T-cell (primary cell): ENCODE data around the gene PLEKHM3. TPM values are rescaled to one million over a fixed set of nuclear protein-coding genes. Genes with fewer than 3 reads are reported as not detected.

Experiments
- ATAC-seq, 4 experiments: fragments of 200-7000 bp in 3 of 4; fragments of 150-1000 bp in 1 of 4; cut with Tn5 transposase; replicated peaks in 1 of 4; 1 replicate in 3 of 4; 2 replicates in 1 of 4; pipeline ENCODE4 v1.10.0; 2021; ENCODE audit warnings: moderate library complexity in 3 of 4, mild to moderate bottlenecking in 2 of 4, moderate number of reproducible peaks in 1 of 4
- CTCF ChIA-PET, 2 donors: fragments of 300-600 bp; sonication (Branson Sonifier 250); formaldehyde crosslinking; loops; one replicate each; lab custom pipeline; 2022; ENCODE audit warnings: antibody characterized with exemption in 2 of 2; lab: Charles Lee
- POLR2A ChIA-PET, 2 donors: fragments of 300-600 bp; sonication (Branson Sonifier 250); formaldehyde crosslinking; loops; one replicate each; lab custom pipeline; 2022; ENCODE audit warnings: antibody characterized with exemption in 2 of 2; lab: Charles Lee
- DNase-seq, 35 experiments: peaks; one replicate each; pipeline versions ENCODE4 v3.0.0 to v3.0.0-alpha.2; 2013 to 2023
- H3K27ac ChIP-seq: one replicate; pipeline ENCODE4 v1.5.1; 2013; ENCODE audit warnings: low read length
- H3K27me3 ChIP-seq, 2 experiments: replicated peaks in 1 of 2; 1 replicate in 1 of 2; 2 replicates in 1 of 2; pipeline versions ENCODE4 v1.6.1 to v1.7.0; 2013; ENCODE audit warnings: low read length in 1 of 2, mixed read lengths in 1 of 2; ENCODE audit not compliant: control insufficient read depth in 2 of 2, insufficient read depth in 2 of 2; ENCODE audit errors: extremely low read depth in 1 of 2
- H3K36me3 ChIP-seq, 2 donors: 1 replicate in 1 of 2; 2 replicates in 1 of 2; pipeline versions ENCODE4 v1.6.1 to v1.7.0; 2013; ENCODE audit warnings: low read length in 1 of 2; ENCODE audit not compliant: control insufficient read depth in 2 of 2, insufficient read depth in 1 of 2; ENCODE audit errors: extremely low read depth in 1 of 2
- H3K4me1 ChIP-seq, 2 experiments: 1 replicate in 1 of 2; 2 replicates in 1 of 2; pipeline versions ENCODE4 v1.6.1 to v1.7.0; 2013; ENCODE audit warnings: low read length in 2 of 2, mixed read lengths in 1 of 2; ENCODE audit not compliant: insufficient read depth in 2 of 2, control insufficient read depth in 1 of 2; ENCODE audit errors: extremely low read depth in 1 of 2
- H3K4me3 ChIP-seq, 2 donors: 1 replicate in 1 of 2; 2 replicates in 1 of 2; pipeline versions ENCODE4 v1.5.1 to v1.7.0; 2013; ENCODE audit warnings: mild to moderate bottlenecking in 2 of 2, low read length in 1 of 2, moderate library complexity in 1 of 2; ENCODE audit not compliant: control insufficient read depth in 1 of 2; ENCODE audit errors: extremely low read depth in 1 of 2
- H3K9me3 ChIP-seq: 2 replicates; pipeline ENCODE4 v1.7.0; 2013
- H3K27ac Mint-ChIP-seq, 2 donors: one replicate each; pipeline ENCODE4 v1.8.0; 2020 to 2021; ENCODE audit warnings: mild to moderate bottlenecking in 2 of 2, mixed read lengths in 2 of 2
- H3K27me3 Mint-ChIP-seq, 2 donors: one replicate each; pipeline ENCODE4 v1.8.0; 2021 to 2022; ENCODE audit warnings: mixed read lengths in 2 of 2
- H3K36me3 Mint-ChIP-seq: one replicate; pipeline ENCODE4 v1.8.0; 2021; ENCODE audit warnings: mixed read lengths
- H3K4me1 Mint-ChIP-seq, 3 donors: one replicate each; pipeline ENCODE4 v1.8.0; 2020 to 2022; ENCODE audit warnings: mixed read lengths in 3 of 3, mild to moderate bottlenecking in 1 of 3
- H3K4me3 Mint-ChIP-seq, 3 donors: one replicate each; pipeline ENCODE4 v1.8.0; 2020 to 2022; ENCODE audit warnings: mild to moderate bottlenecking in 3 of 3, mixed read lengths in 3 of 3, moderate library complexity in 3 of 3
- H3K9me3 Mint-ChIP-seq, 3 donors: one replicate each; pipeline ENCODE4 v1.8.0; 2020 to 2022; ENCODE audit warnings: mixed read lengths in 3 of 3
- WGBS: methylation state at CpG from one replicate; pipeline ENCODE4 v1.1.5; 2013; ENCODE audit warnings: missing lambda C conversion rate; ENCODE audit not compliant: insufficient coverage; 5-methylcytosine and 5-hydroxymethylcytosine counted together
- total RNA-seq, 35 experiments: library from RNA in 6 of 35; stranded (reverse) in 6 of 35; fragments of 120-200 nt in 1 of 35; gene quantifications; one replicate each; pipeline versions ENCODE4 v1.2.1 to v1.2.4 and lab custom pipeline; 2013 to 2026

Gene PLEKHM3
- total RNA-seq, 5 donors from 2014 or later (not counting 1 experiment from before 2014, with no cell fraction given) = 12.3 to 18.1 (median 13.9) TPM

DNA sequence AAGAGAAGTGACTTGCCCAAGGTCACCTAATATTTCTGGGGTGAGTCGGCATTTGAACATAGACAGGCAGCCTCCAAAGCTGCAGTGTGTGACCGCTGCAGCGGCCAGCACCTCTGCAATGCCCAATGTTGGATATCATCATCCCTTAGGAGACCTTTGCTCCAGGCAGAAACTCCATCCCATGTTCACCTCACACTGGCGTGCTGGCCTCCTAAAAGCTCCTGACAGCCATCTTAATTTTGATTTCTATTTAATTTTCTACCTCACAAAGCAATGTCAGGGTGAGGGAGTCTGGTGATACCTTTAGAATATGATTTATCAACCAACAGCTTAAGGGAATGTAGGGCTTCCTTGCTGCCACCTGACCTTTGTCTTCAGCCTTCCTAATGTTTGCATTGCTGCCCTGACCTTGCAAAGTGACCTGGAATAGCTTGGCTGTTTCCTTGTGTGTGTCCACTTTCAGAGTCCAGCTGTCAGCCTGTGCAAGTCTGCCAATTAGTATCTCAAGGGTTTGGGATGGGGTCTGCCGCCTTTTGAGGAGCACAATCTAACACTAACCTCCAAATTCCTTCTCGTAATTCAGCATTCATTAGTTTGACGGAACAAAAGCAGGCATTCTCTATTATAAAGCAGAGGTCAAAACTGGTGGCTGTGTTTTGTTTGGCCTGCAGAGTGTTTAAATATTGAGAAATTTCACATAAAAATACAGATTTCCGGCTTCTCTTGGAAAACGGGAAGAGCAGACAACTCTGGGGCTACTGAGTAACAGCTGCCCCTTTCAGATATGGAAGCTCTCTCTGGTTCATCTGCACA, 127.6 kb downstream of the PLEKHM3 start:
- no peaks in the 10 kb centered on the region for H3K27me3 ChIP-seq
- H3K4me1 ChIP-seq = no peaks in the 10 kb centered on the region
- Mint-ChIP-seq H3K9me3 (no peaks in the 10 kb centered on the region), H3K27me3 (no peaks in the 10 kb centered on the region), H3K4me3 (no peak overlapping the region), H3K4me1 (no peaks in the 10 kb centered on the region), H3K27ac (no peak overlapping the region), H3K36me3 (peaks cover 37% of the 10 kb centered on the region)
- H3K9me3 ChIP-seq = no peaks in the 10 kb centered on the region
- CTCF ChIA-PET = no interaction called here
- DNase-seq (no peak), ATAC-seq (no peak)
- no peak overlapping the region for H3K4me3 ChIP-seq
- peaks cover 0 to 12% of the 10 kb centered on the region in 2 donors for H3K36me3 ChIP-seq
- no peak overlapping the region for H3K27ac ChIP-seq
- POLR2A ChIA-PET = no interaction called here
- 92% methylated on average over 3 of the region's 9 CpGs for WGBS

GRCh38 chr2:207896525-207897285, 128.6 kb downstream of the PLEKHM3 start:
- Mint-ChIP-seq H3K27me3 (no peaks in the 10 kb centered on the region), H3K27ac (no peak overlapping the region)
- WGBS = 83% methylated on average over 1 of the region's 6 CpGs

GRCh38 chr2:207895274-207895860, 130.0 kb downstream of the PLEKHM3 start:
- no peaks in the 10 kb centered on the region for H3K9me3 ChIP-seq
- no peaks in the 10 kb centered on the region for H3K4me1 ChIP-seq
- Mint-ChIP-seq H3K36me3 (peaks cover 24% of the 10 kb centered on the region), H3K27ac (no peak overlapping the region), H3K9me3 (no peaks in the 10 kb centered on the region), H3K4me1 (no peaks in the 10 kb centered on the region), H3K27me3 (no peaks in the 10 kb centered on the region), H3K4me3 (no peak overlapping the region)
- peaks cover 0 to 7% of the 10 kb centered on the region in 2 donors for H3K36me3 ChIP-seq
- no peak overlapping the region for H3K27ac ChIP-seq
- ChIA-PET CTCF (no interaction called here), POLR2A (interaction anchor here in 1 of 2 donors (0.6 kb wide), 1 partner anchor 220 kb away, joined by 3 read pairs; no protein-coding TSS in a partner anchor)
- no peaks in the 10 kb centered on the region for H3K27me3 ChIP-seq
- ATAC-seq (no peak), DNase-seq (no peak)
- WGBS = 95% methylated on average over 4 of the region's 5 CpGs
- no peak overlapping the region for H3K4me3 ChIP-seq

More at GRCh38 chr2:207896525-207897285, 128.6 kb downstream of the PLEKHM3 start:
- Mint-ChIP-seq H3K36me3 (peaks cover 34% of the 10 kb centered on the region), H3K9me3 (no peaks in the 10 kb centered on the region), H3K4me3 (no peak overlapping the region), H3K4me1 (no peaks in the 10 kb centered on the region)
- CTCF ChIA-PET = interaction anchor here in 1 of 2 donors (0.5 kb wide), 1 partner anchor 155 kb away, joined by 3 read pairs; no protein-coding TSS in a partner anchor
- Histone ChIP-seq H3K9me3 (no peaks in the 10 kb centered on the region), H3K4me3 (no peak overlapping the region), H3K27me3 (no peaks in the 10 kb centered on the region), H3K27ac (no peak overlapping the region), H3K4me1 (no peaks in the 10 kb centered on the region), H3K36me3 (peaks cover 0 to 7% of the 10 kb centered on the region in 2 donors)
- POLR2A ChIA-PET = no interaction called here
- ATAC-seq (no peak), DNase-seq (no peak)

DNA sequence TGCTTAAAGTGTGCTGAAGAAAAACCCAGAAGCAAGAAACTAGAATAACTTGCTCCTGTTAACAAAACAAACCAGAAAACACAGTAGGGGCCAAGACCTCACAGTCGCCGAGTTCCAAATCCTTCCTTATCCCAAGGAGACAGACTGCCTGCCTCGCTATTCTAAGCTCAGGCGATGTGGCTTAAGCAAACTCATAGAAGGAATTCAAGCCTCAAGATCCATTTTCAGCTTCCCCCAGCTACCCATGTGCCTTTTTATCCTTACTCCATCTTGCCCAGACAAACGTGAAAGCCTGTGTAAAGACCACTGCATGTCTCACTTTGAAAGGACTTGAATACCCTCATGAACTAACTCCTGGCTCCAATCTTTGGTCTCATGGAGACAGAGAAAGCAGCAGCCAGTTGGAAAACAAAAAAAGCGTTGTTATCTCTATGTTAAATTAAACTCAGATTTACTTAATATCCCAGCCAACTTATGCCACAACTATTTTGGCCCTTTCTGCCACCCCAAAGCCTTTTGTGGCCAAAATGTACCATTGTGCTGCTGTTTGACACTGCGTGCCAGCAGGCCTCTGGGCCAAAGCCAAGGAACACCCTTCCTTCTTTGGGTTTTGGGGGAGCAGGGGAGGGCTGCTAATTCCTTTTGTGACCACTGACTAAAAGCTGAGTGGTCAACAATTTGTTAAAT, 132.5 kb downstream of the PLEKHM3 start:
- H3K4me3 Mint-ChIP-seq = no peak overlapping the region
- no peaks in the 10 kb centered on the region for H3K9me3 ChIP-seq
- H3K27ac Mint-ChIP-seq = no peak overlapping the region
- DNase-seq (no peak), ATAC-seq (no peak)
- H3K27me3 ChIP-seq = no peaks in the 10 kb centered on the region
- no peaks in the 10 kb centered on the region for H3K4me1 Mint-ChIP-seq
- no peaks in the 10 kb centered on the region for H3K4me1 ChIP-seq
- H3K27ac ChIP-seq = no peak overlapping the region
- H3K36me3 Mint-ChIP-seq = peaks cover 12% of the 10 kb centered on the region
- H3K27me3 Mint-ChIP-seq = no peaks in the 10 kb centered on the region
- WGBS = 98% methylated on average over 4 of the region's 7 CpGs
- no peaks in the 10 kb centered on the region for H3K9me3 Mint-ChIP-seq
- no peaks in the 10 kb centered on the region for H3K36me3 ChIP-seq
- H3K4me3 ChIP-seq = no peak overlapping the region
- CTCF ChIA-PET = no interaction called here
- POLR2A ChIA-PET = interaction anchor here in 1 of 2 donors (0.6 kb wide), 1 partner anchor 1984 kb away, joined by 4 read pairs; no protein-coding TSS in a partner anchor

- POLR2A ChIA-PET = no interaction called here
These were observed 134.1 kb downstream of the PLEKHM3 start for GRCh38 chr2:207891086-207891844.

More at GRCh38 chr2:207891086-207891844, 134.1 kb downstream of the PLEKHM3 start:
- Mint-ChIP-seq H3K27ac (no peak overlapping the region), H3K4me1 (no peaks in the 10 kb centered on the region), H3K9me3 (no peaks in the 10 kb centered on the region), H3K4me3 (no peak overlapping the region), H3K36me3 (peaks cover 12% of the 10 kb centered on the region), H3K27me3 (no peaks in the 10 kb centered on the region)
- H3K27me3 ChIP-seq = no peaks in the 10 kb centered on the region
- DNase-seq (no peak), ATAC-seq (no peak)
- no peak overlapping the region for H3K4me3 ChIP-seq
- H3K9me3 ChIP-seq = no peaks in the 10 kb centered on the region
- CTCF ChIA-PET = no interaction called here
- no peaks in the 10 kb centered on the region for H3K4me1 ChIP-seq
- H3K36me3 ChIP-seq = no peaks in the 10 kb centered on the region
- WGBS = 83% methylated on average over 1 of the region's 4 CpGs
- H3K27ac ChIP-seq = no peak overlapping the region
